GM20000 (cell line): ENCODE results near the gene ZNF23.

Source experiments
- DNase-seq: peaks from one replicate; pipeline ENCODE4 v3.0.0; 2012; ENCODE audit warnings: low spot score
- CTCF ChIP-seq: IDR thresholded peaks from 2 replicates; pipeline ENCODE4 v1.5.1; 2012; ENCODE audit warnings: mild to moderate bottlenecking, control low read depth; ENCODE audit errors: extremely low read depth, missing control alignments

Gene ZNF23

GRCh38 chr16:71423016-71423415 lies 39.0 kb downstream of the ZNF23 start:
- no peak for DNase-seq
- no peak for TF ChIP-seq CTCF

GRCh38 chr16:71421911-71422310 lies 40.1 kb downstream of the ZNF23 start:
- DNase-seq: peak; percentile 67

GRCh38 chr16:71414038-71414437 lies 48.0 kb downstream of the ZNF23 start:
- DNase-seq: no peak
- no peak for TF ChIP-seq CTCF

More at GRCh38 chr16:71421911-71422310, 40.1 kb downstream of the ZNF23 start:
- peak; percentile 9 for TF ChIP-seq CTCF

- no peak for DNase-seq
- no peak for TF ChIP-seq CTCF
Measured at GRCh38 chr16:71413341-71413740, 48.7 kb downstream of the ZNF23 start.

- peak; percentile 59 for TF ChIP-seq CTCF
- DNase-seq: peak; percentile 83
Measured at GRCh38 chr16:71412270-71413160, 49.5 kb downstream of the ZNF23 start.

- TF ChIP-seq CTCF: no peak
Measured at GRCh38 chr16:71410146-71410545, 51.9 kb downstream of the ZNF23 start.

GRCh38 chr16:71409011-71409775 lies 52.9 kb downstream of the ZNF23 start:
- no peak for DNase-seq
- TF ChIP-seq CTCF: no peak

More at GRCh38 chr16:71410146-71410545, 51.9 kb downstream of the ZNF23 start:
- no peak for DNase-seq
